ENCODE measurements around the gene SMYD2. TPM values are rescaled to one million over a fixed set of nuclear protein-coding genes. Genes with fewer than 3 reads are reported as not detected.

The SMYD2 gene
- total and polyA plus RNA-seq, 2 donors (not counting 1 experiment from before 2014, with no cell fraction given), result 23.3 to 39.2 TPM

- peaks cover 2% of the 10 kb centered on the region for H3K4me1 ChIP-seq (ENCODE audit: control insufficient read depth, extremely low read depth, insufficient read depth, low read length)
- no peak overlapping the region for H3K9ac ChIP-seq (ENCODE audit: insufficient read depth, low read length)
- H2AFZ ChIP-seq (ENCODE audit: low read length), result no peak overlapping the region
- H3K27ac ChIP-seq (ENCODE audit: insufficient read depth, low read length), result no peak overlapping the region
- no peaks in the 10 kb centered on the region for H4K20me1 ChIP-seq (ENCODE audit: control insufficient read depth, extremely low read depth, insufficient read depth, low read length)
- TF ChIP-seq EZH2 (IDR thresholded peaks at IDR 0.05; ENCODE audit: low read length, missing control alignments), result no peak
- TF ChIP-seq CTCF (conservative IDR thresholded peaks at IDR 0.05 in 1 of 2, IDR thresholded peaks at IDR 0.05 in 1 of 2; ENCODE audit: low read depth in 1 of 2, low read length in 2 of 2), result no peak
- H3K4me3 ChIP-seq (replicated peaks in 1 of 4; ENCODE audit: control extremely low read depth in 1 of 4, insufficient read depth in 1 of 4, low read depth in 3 of 4, low read length in 4 of 4), result no peak overlapping the region
- peak; percentile 73 to 96 for DNase-seq (ENCODE audit: low read depth in 2 of 2)
- no peaks in the 10 kb centered on the region for H3K9me3 ChIP-seq (ENCODE audit: control insufficient read depth, insufficient read depth, low read depth, low read length)
- no peak overlapping the region for H3K4me2 ChIP-seq (ENCODE audit: extremely low read depth, insufficient read depth, low read length)
- H3K79me2 ChIP-seq (ENCODE audit: control insufficient read depth, insufficient read depth, low read length), result no peaks in the 10 kb centered on the region
- H3K27me3 ChIP-seq (ENCODE audit: control insufficient read depth, insufficient read depth, low read length), result no peaks in the 10 kb centered on the region
- H3K36me3 ChIP-seq (ENCODE audit: control insufficient read depth, insufficient read depth, low read length), result no peaks in the 10 kb centered on the region
Measured at GRCh38 chr1:214296860-214297745, 16.1 kb downstream of the SMYD2 start.

GRCh38 chr1:214300149-214300780 is 19.3 kb downstream of the SMYD2 start:
- no peak overlapping the region for H3K27ac ChIP-seq (ENCODE audit: insufficient read depth, low read length)
- no peak overlapping the region for H3K4me2 ChIP-seq (ENCODE audit: extremely low read depth, insufficient read depth, low read length)
- H2AFZ ChIP-seq (ENCODE audit: low read length), result no peak overlapping the region
- no peak for DNase-seq (ENCODE audit: low read depth in 2 of 2)
- H3K9me3 ChIP-seq (ENCODE audit: control insufficient read depth, insufficient read depth, low read depth, low read length), result no peaks in the 10 kb centered on the region
- TF ChIP-seq CTCF (conservative IDR thresholded peaks at IDR 0.05 in 1 of 2, IDR thresholded peaks at IDR 0.05 in 1 of 2; ENCODE audit: low read depth in 1 of 2, low read length in 2 of 2) (no peak), EZH2 (IDR thresholded peaks at IDR 0.05; ENCODE audit: low read length, missing control alignments) (no peak)
- no peaks in the 10 kb centered on the region for H3K36me3 ChIP-seq (ENCODE audit: control insufficient read depth, insufficient read depth, low read length)
- H3K79me2 ChIP-seq (ENCODE audit: control insufficient read depth, insufficient read depth, low read length), result no peaks in the 10 kb centered on the region
- H4K20me1 ChIP-seq (ENCODE audit: control insufficient read depth, extremely low read depth, insufficient read depth, low read length), result no peaks in the 10 kb centered on the region
- no peak overlapping the region for H3K4me3 ChIP-seq (replicated peaks in 1 of 4; ENCODE audit: control extremely low read depth in 1 of 4, insufficient read depth in 1 of 4, low read depth in 3 of 4, low read length in 4 of 4)
- no peaks in the 10 kb centered on the region for H3K27me3 ChIP-seq (ENCODE audit: control insufficient read depth, insufficient read depth, low read length)
- no peak overlapping the region for H3K9ac ChIP-seq (ENCODE audit: insufficient read depth, low read length)
- peaks cover 5% of the 10 kb centered on the region for H3K4me1 ChIP-seq (ENCODE audit: control insufficient read depth, extremely low read depth, insufficient read depth, low read length)

DNA sequence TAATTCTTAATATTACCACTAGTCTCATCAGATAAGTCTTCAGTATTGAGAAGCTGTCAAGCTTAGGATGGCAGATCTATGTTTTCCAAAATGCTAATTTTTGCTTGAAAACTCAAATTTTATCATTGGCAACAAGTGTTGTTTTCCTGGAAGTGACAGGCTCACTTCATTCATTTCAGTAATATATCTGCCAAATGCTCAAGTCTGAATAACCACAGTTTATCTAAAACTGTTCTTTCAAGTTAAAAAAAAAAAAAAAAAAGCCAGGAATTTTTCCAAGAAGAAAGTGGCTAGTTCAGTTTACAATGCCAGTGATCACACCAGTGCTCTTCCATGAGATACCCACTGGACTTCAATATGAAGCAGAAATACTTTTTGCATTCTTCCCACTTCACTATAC is 20.6 kb downstream of the SMYD2 start:
- H3K27me3 ChIP-seq (ENCODE audit: control insufficient read depth, insufficient read depth, low read length), result no peaks in the 10 kb centered on the region
- no peaks in the 10 kb centered on the region for H3K36me3 ChIP-seq (ENCODE audit: control insufficient read depth, insufficient read depth, low read length)
- DNase-seq (ENCODE audit: low read depth in 2 of 2), result peak in 1 of 2 donors; percentile 23
- H3K27ac ChIP-seq (ENCODE audit: insufficient read depth, low read length), result no peak overlapping the region
- H3K9ac ChIP-seq (ENCODE audit: insufficient read depth, low read length), result no peak overlapping the region
- H3K9me3 ChIP-seq (ENCODE audit: control insufficient read depth, insufficient read depth, low read depth, low read length), result no peaks in the 10 kb centered on the region
- H3K4me2 ChIP-seq (ENCODE audit: extremely low read depth, insufficient read depth, low read length), result no peak overlapping the region
- H3K79me2 ChIP-seq (ENCODE audit: control insufficient read depth, insufficient read depth, low read length), result no peaks in the 10 kb centered on the region
- TF ChIP-seq EZH2 (IDR thresholded peaks at IDR 0.05; ENCODE audit: low read length, missing control alignments), result no peak
- TF ChIP-seq CTCF (conservative IDR thresholded peaks at IDR 0.05 in 1 of 2, IDR thresholded peaks at IDR 0.05 in 1 of 2; ENCODE audit: low read depth in 1 of 2, low read length in 2 of 2), result no peak
- no peaks in the 10 kb centered on the region for H4K20me1 ChIP-seq (ENCODE audit: control insufficient read depth, extremely low read depth, insufficient read depth, low read length)
- no peak overlapping the region for H3K4me3 ChIP-seq (replicated peaks in 1 of 4; ENCODE audit: control extremely low read depth in 1 of 4, insufficient read depth in 1 of 4, low read depth in 3 of 4, low read length in 4 of 4)
- H3K4me1 ChIP-seq (ENCODE audit: control insufficient read depth, extremely low read depth, insufficient read depth, low read length), result peaks cover 5% of the 10 kb centered on the region
- no peak overlapping the region for H2AFZ ChIP-seq (ENCODE audit: low read length)
